Measurements from ENCODE around the gene HDLBP. TPM values are rescaled to one million over a fixed set of nuclear protein-coding genes. Genes with fewer than 3 reads are reported as not detected.
"Not testable (repeated sequence)": the region's sequence is repeated elsewhere in the genome, so short reads cannot be mapped to it uniquely, and the experiment has no call there.

Gene HDLBP
- total and polyA plus RNA-seq, 10 of the 15 experiments (the other 5 are each of a cell fraction or from before 2014, with no cell fraction given): 19.5 to 383 (median 249) TPM

GRCh38 chr2:241197246-241197645 is 118.2 kb downstream of the HDLBP start:
- H3K27me3 ChIP-seq (replicated peaks in 1 of 2; ENCODE audit: control insufficient read depth in 2 of 2, insufficient read depth in 2 of 2, low read length in 1 of 2); SMC1A ChIA-PET (ENCODE audit: uncharacterized antibody, unreplicated experiment); H3K36me3 ChIP-seq (ENCODE audit: control insufficient read depth in 2 of 2, insufficient read depth in 2 of 2, low read length in 1 of 2); H3K4me3 ChIP-seq; intact Hi-C loops (cut with micrococcal nuclease; ENCODE audit: unreplicated experiment); H3K4me1 ChIP-seq (ENCODE audit: control insufficient read depth, insufficient read depth, low read length); H3K27ac ChIP-seq (ENCODE audit: control insufficient read depth, insufficient read depth); H3K79me2 ChIP-seq (ENCODE audit: control insufficient read depth, insufficient read depth, low read length); H4K20me1 ChIP-seq (ENCODE audit: control insufficient read depth, insufficient read depth); H2AFZ ChIP-seq (ENCODE audit: control insufficient read depth, low read depth, low read length); H3K9ac ChIP-seq (ENCODE audit: control insufficient read depth, insufficient read depth, low read length); H3K4me2 ChIP-seq (ENCODE audit: control insufficient read depth, insufficient read depth); CTCF ChIA-PET; FAIRE-seq; ATAC-seq; DNase-seq (ENCODE audit: low read depth, low spot score); RAD21 ChIA-PET (ENCODE audit: unreplicated experiment); in situ Hi-C loops (cut with MboI); BruUV-seq (replicated peaks); H3K9me3 ChIP-seq (replicated peaks; ENCODE audit: control insufficient read depth, insufficient read depth, low read length); POLR2A ChIA-PET: not testable (repeated sequence)
- WGBS (ENCODE audit: insufficient coverage, insufficient replicate concordance, low lambda C conversion rate, missing lambda C conversion rate): 78% methylated on average over 14 of the region's 14 CpGs

- FAIRE-seq: no peak
- Histone ChIP-seq H3K27me3 (replicated peaks in 1 of 2; ENCODE audit: control insufficient read depth in 2 of 2, insufficient read depth in 2 of 2, low read length in 1 of 2) (no peaks in the 10 kb centered on the region), H3K4me2 (ENCODE audit: control insufficient read depth, insufficient read depth) (no peak overlapping the region), H3K4me1 (ENCODE audit: control insufficient read depth, insufficient read depth, low read length) (no peaks in the 10 kb centered on the region), H4K20me1 (ENCODE audit: control insufficient read depth, insufficient read depth) (no peaks in the 10 kb centered on the region), H2AFZ (ENCODE audit: control insufficient read depth, low read depth, low read length) (no peak overlapping the region), H3K36me3 (ENCODE audit: control insufficient read depth in 2 of 2, insufficient read depth in 2 of 2, low read length in 1 of 2) (no peaks in the 10 kb centered on the region), H3K4me3 (no peak overlapping the region), H3K9me3 (replicated peaks; ENCODE audit: control insufficient read depth, insufficient read depth, low read length) (no peaks in the 10 kb centered on the region), H3K79me2 (ENCODE audit: control insufficient read depth, insufficient read depth, low read length) (no peaks in the 10 kb centered on the region), H3K27ac (ENCODE audit: control insufficient read depth, insufficient read depth) (no peak overlapping the region), H3K9ac (ENCODE audit: control insufficient read depth, insufficient read depth, low read length) (no peak overlapping the region)
- ChIA-PET RAD21 (ENCODE audit: unreplicated experiment) (no interaction called here), SMC1A (ENCODE audit: uncharacterized antibody, unreplicated experiment) (no interaction called here), CTCF (interaction anchor here (0.8 kb wide), 1 partner anchor 117 kb away, joined by 3 read pairs; no protein-coding TSS in a partner anchor), POLR2A (no interaction called here)
- no TSS peak for BruUV-seq (replicated peaks)
- ATAC-seq: no peak
- DNase-seq (ENCODE audit: low read depth, low spot score): no peak
- intact Hi-C loops (cut with micrococcal nuclease; ENCODE audit: unreplicated experiment) (no loop called here), in situ Hi-C loops (cut with MboI) (no loop called here)
- 75% methylated on average over 18 of the region's 18 CpGs for WGBS (ENCODE audit: insufficient coverage, insufficient replicate concordance, low lambda C conversion rate, missing lambda C conversion rate)
- TF ChIP-seq RBBP5 (conservative IDR thresholded peaks at IDR 0.05): no peak
- TF ChIP-seq E2F4 (IDR thresholded peaks at IDR 0.05; ENCODE audit: low read depth, low read length): no peak
- no peak for TF ChIP-seq PBX3 (IDR thresholded peaks at IDR 0.05; ENCODE audit: insufficient replicate concordance, low read depth, low read length)
- TF ChIP-seq NFYB (IDR thresholded peaks at IDR 0.05; ENCODE audit: insufficient read depth, low read depth, low read length): no peak
- no peak for TF ChIP-seq CHD2 (IDR thresholded peaks at IDR 0.05; ENCODE audit: borderline replicate concordance, low read depth, low read length)
- no peak for TF ChIP-seq ZBTB33 (IDR thresholded peaks at IDR 0.05)
- TF ChIP-seq ETV6 (conservative IDR thresholded peaks at IDR 0.05 in 1 of 2, IDR thresholded peaks at IDR 0.05 in 1 of 2; ENCODE audit: borderline replicate concordance in 1 of 2, low read depth in 1 of 2): no peak
- TF ChIP-seq ZNF24 (IDR thresholded peaks at IDR 0.05): no peak
Measured at GRCh38 chr2:241195506-241196130, 119.9 kb downstream of the HDLBP start.

Measured in GM12878 (cell line).